Testis (tissue), 5 donors: ENCODE results near the gene EFCAB14. TPM values are rescaled to one million over a fixed set of nuclear protein-coding genes. Genes with fewer than 3 reads are reported as not detected.

Experiments
- DNase-seq: peaks from one replicate; pipeline ENCODE4 v3.0.0-alpha.2; 2019
- H3K27ac ChIP-seq, 2 donors: fragments of 200-600 bp; sonication (generic); one replicate each; pipeline ENCODE4 v1.5.1; 2019
- H3K27me3 ChIP-seq: fragments of 200-600 bp; sonication (generic); one replicate; pipeline ENCODE4 v1.5.1; 2019
- H3K36me3 ChIP-seq: fragments of 200-600 bp; sonication (generic); one replicate; pipeline ENCODE4 v1.5.1; 2017; ENCODE audit warnings: low read depth; ENCODE audit errors: missing control alignments
- H3K4me1 ChIP-seq: fragments of 200-600 bp; sonication (generic); one replicate; pipeline ENCODE4 v1.5.1; 2019
- H3K4me3 ChIP-seq, 2 donors: fragments of 200-600 bp; sonication (generic); one replicate each; pipeline ENCODE4 v1.5.1; 2017 to 2019
- H3K9me3 ChIP-seq: fragments of 200-600 bp; sonication (generic); one replicate; pipeline ENCODE4 v1.5.1; 2017
- CTCF ChIP-seq, 3 experiments: fragments of 450-650 bp in 2 of 3; fragments of 200-600 bp in 1 of 3; sonication (generic) in 1 of 3; IDR thresholded peaks; one replicate each; pipeline ENCODE4 v1.5.1; 2016 to 2019; ENCODE audit warnings: antibody characterized with exemption in 3 of 3, mild to moderate bottlenecking in 2 of 3, moderate library complexity in 1 of 3
- POLR2A ChIP-seq: fragments of 450-650 bp; IDR thresholded peaks from one replicate; pipeline ENCODE4 v1.6.1; 2017; ENCODE audit warnings: antibody characterized with exemption, mild to moderate bottlenecking, moderate library complexity
- WGBS, 2 donors: methylation state at CpG; one replicate each; pipeline ENCODE4 v1.1.5; 2018; 5-methylcytosine and 5-hydroxymethylcytosine counted together
- intact Hi-C: fragments of 100-400 bp; cut with DNase I; formaldehyde crosslinking; loops from one replicate; pipeline ENCODE4 v1.15.1; 2023; ENCODE audit warnings: low total_unique reads
- long read RNA-seq, 2 donors: transcript quantifications; one replicate each; lab custom pipeline, GENCODE V29; 2026
- polyA plus RNA-seq: library from polyadenylated mRNA; stranded (reverse); fragments of 350-450 nt; fragmentation: Illumina TruSeq; extraction: RNeasy Lipid Tissue Mini Kit (QIAGEN cat#74804); gene quantifications from one replicate; pipeline ENCODE4 v1.2.3, GENCODE V29; 2014; ENCODE audit warnings: low read depth, low replicate concordance; ENCODE audit not compliant: insufficient read depth
- total RNA-seq, 2 donors: library from RNA; depleted of rRNA; stranded (reverse); fragments of >200 nt; gene quantifications; one replicate each; pipeline ENCODE4 v1.2.3, GENCODE V29; 2016

Gene EFCAB14
- 10 to 100 TPM; 76.6 to 77.8 TPM for total RNA-seq
- polyA plus RNA-seq: 94.0 TPM
- long read RNA-seq, donor 1, full-length matches to known transcripts: 5 of 5 reads
- long read RNA-seq, donor 1, partial matches to known transcripts: 0 of 5 reads
- long read RNA-seq, donor 1, other reads (novel, unspliced or antisense): 0 of 5 reads
- long read RNA-seq, donor 2, full-length matches to known transcripts: 4 of 4 reads
- long read RNA-seq, donor 2, partial matches to known transcripts: 0 of 4 reads
- long read RNA-seq, donor 2, other reads (novel, unspliced or antisense): 0 of 4 reads

GRCh38 chr1:46718727-46719622 lies at the start of gene EFCAB14:
Gene EFCAB14, minus strand, starts transcription at chr1:46719114. Its CDS starts 1,027 bp downstream, at chr1:46718087.
- Histone ChIP-seq H3K36me3 (no peaks in the 10 kb centered on the region), H3K4me3 (peak within 1 kb of the TSS; percentile 90 to 95), H3K9me3 (no peaks in the 10 kb centered on the region), H3K27ac (peak within 1 kb of the TSS; percentile 67 to 80), H3K27me3 (no peaks in the 10 kb centered on the region), H3K4me1 (peaks cover 15% of the 10 kb centered on the region)
- intact Hi-C loops: no loop called here
- TF ChIP-seq CTCF (IDR thresholded peaks at IDR 0.05) (peak in 1 of 3 experiments; percentile 32), POLR2A (no peak)
- DNase-seq: peak; percentile 96
- 0 to 1% methylated on average over 10 to 81 of the region's 85 CpGs for WGBS, 2 donors

- Histone ChIP-seq H3K4me3 (no peak overlapping the region), H3K36me3 (no peaks in the 10 kb centered on the region), H3K27ac (no peak overlapping the region), H3K4me1 (no peaks in the 10 kb centered on the region), H3K9me3 (no peaks in the 10 kb centered on the region), H3K27me3 (no peaks in the 10 kb centered on the region)
- DNase-seq: no peak
- no peak for TF ChIP-seq POLR2A
- TF ChIP-seq CTCF (IDR thresholded peaks at IDR 0.05): no peak
- intact Hi-C loops: no loop called here
- WGBS, 2 donors: 84 to 88% methylated on average over 5 of the region's 5 CpGs
Measured at GRCh38 chr1:46768445-46768844, 49.5 kb upstream of the EFCAB14 start.

- H3K36me3 ChIP-seq: no peaks in the 10 kb centered on the region
- H3K4me1 ChIP-seq: no peaks in the 10 kb centered on the region
- WGBS, 2 donors: 73 to 75% methylated on average over 4 of the region's 4 CpGs
- no peak for DNase-seq
- H3K27me3 ChIP-seq: no peaks in the 10 kb centered on the region
- H3K27ac ChIP-seq: no peak overlapping the region
- no peak overlapping the region for H3K4me3 ChIP-seq
- no peak for TF ChIP-seq POLR2A
- no peak for TF ChIP-seq CTCF (IDR thresholded peaks at IDR 0.05)
- intact Hi-C loops: no loop called here
- H3K9me3 ChIP-seq: no peaks in the 10 kb centered on the region
Measured at GRCh38 chr1:46767649-46768282, 48.9 kb upstream of the EFCAB14 start.

GRCh38 chr1:46764402-46764801 lies 45.5 kb upstream of the EFCAB14 start:
- 85 to 93% methylated on average over 2 of the region's 2 CpGs for WGBS, 2 donors
- DNase-seq: no peak
- TF ChIP-seq POLR2A (no peak), CTCF (IDR thresholded peaks at IDR 0.05) (no peak)
- no peaks in the 10 kb centered on the region for H3K9me3 ChIP-seq
- H3K36me3 ChIP-seq: no peaks in the 10 kb centered on the region
- intact Hi-C loops: no loop called here
- no peak overlapping the region for H3K4me3 ChIP-seq
- H3K4me1 ChIP-seq: no peaks in the 10 kb centered on the region
- H3K27me3 ChIP-seq: no peaks in the 10 kb centered on the region
- no peak overlapping the region for H3K27ac ChIP-seq
